Measurements from ENCODE around the gene POLR1E.

DNA sequence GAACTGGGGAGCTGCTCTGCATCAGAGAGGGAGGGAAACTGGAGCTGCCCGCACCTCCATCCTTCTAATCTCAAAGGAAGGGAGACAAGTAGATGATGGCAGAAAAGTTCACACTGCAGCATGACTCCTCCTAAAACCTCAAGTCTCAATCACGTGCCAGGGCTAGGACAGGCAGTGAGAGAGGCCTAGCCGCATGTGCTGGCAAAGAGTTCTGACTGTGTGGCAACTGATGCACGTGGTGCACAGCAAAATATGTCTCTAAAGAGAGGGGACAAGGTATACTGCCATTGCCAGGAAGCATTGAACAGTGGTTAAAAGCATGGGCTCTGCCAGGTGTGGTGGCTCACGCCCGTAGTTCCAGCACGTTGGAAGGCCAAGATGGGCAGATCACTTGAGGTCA, 52.4 kb downstream of the POLR1E start:
- TF ChIP-seq, protein P1, sequence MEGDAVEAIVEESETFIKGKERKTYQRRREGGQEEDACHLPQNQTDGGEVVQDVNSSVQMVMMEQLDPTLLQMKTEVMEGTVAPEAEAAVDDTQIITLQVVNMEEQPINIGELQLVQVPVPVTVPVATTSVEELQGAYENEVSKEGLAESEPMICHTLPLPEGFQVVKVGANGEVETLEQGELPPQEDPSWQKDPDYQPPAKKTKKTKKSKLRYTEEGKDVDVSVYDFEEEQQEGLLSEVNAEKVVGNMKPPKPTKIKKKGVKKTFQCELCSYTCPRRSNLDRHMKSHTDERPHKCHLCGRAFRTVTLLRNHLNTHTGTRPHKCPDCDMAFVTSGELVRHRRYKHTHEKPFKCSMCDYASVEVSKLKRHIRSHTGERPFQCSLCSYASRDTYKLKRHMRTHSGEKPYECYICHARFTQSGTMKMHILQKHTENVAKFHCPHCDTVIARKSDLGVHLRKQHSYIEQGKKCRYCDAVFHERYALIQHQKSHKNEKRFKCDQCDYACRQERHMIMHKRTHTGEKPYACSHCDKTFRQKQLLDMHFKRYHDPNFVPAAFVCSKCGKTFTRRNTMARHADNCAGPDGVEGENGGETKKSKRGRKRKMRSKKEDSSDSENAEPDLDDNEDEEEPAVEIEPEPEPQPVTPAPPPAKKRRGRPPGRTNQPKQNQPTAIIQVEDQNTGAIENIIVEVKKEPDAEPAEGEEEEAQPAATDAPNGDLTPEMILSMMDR (IDR thresholded peaks at IDR 0.05 in 4 of 5, conservative IDR thresholded peaks at IDR 0.05 in 1 of 5) = no peak
- no peak for TF ChIP-seq POLR2A (IDR thresholded peaks at IDR 0.05)
